Prostate gland (tissue), 2 donors: ENCODE results near the gene TRRAP.

Experiments
- CTCF ChIP-seq, 4 experiments: fragments of 200-600 bp in 2 of 4; fragments of 450-650 bp in 2 of 4; sonication (generic) in 2 of 4; IDR thresholded peaks; 1 replicate in 3 of 4; 2 replicates in 1 of 4; pipeline ENCODE4 v1.5.1; 2016 to 2019; ENCODE audit warnings: antibody characterized with exemption in 4 of 4, mild to moderate bottlenecking in 2 of 4, moderate library complexity in 2 of 4
- POLR2AphosphoS5 ChIP-seq: sonication (generic); formaldehyde crosslinking; IDR thresholded peaks from one replicate; pipeline ENCODE4 v1.6.1; 2017; ENCODE audit warnings: antibody characterized with exemption

- no peak for TF ChIP-seq CTCF (IDR thresholded peaks at IDR 0.05)
- TF ChIP-seq POLR2AphosphoS5, result no peak
These were observed 131.9 kb downstream of the TRRAP start for GRCh38 chr7:99010281-99010680.
